Mesothelial cell of epicardium (in vitro differentiated cells): ENCODE data around the gene UPK3B. TPM values are rescaled to one million over a fixed set of nuclear protein-coding genes. Genes with fewer than 3 reads are reported as not detected.
"Not testable (repeated sequence)": the region's sequence is repeated elsewhere in the genome, so short reads cannot be mapped to it uniquely, and the experiment has no call there.

Experiments used
- DNase-seq, 2 experiments: peaks; one replicate each; pipeline ENCODE4 v3.0.0; 2021; ENCODE audit warnings: low spot score in 2 of 2; ENCODE audit not compliant: unreplicated experiment in 2 of 2
- H3K27ac Mint-ChIP-seq: 2 replicates; pipeline ENCODE4 v1.8.0; 2021; ENCODE audit warnings: mixed read lengths
- H3K27me3 Mint-ChIP-seq: 2 replicates; pipeline ENCODE4 v1.8.0; 2021; ENCODE audit warnings: low read depth, mixed read lengths
- H3K36me3 Mint-ChIP-seq: 2 replicates; pipeline ENCODE4 v1.8.0; 2021; ENCODE audit warnings: mixed read lengths
- H3K4me1 Mint-ChIP-seq: 2 replicates; pipeline ENCODE4 v1.8.0; 2021; ENCODE audit warnings: mixed read lengths
- H3K4me3 Mint-ChIP-seq: 2 replicates; pipeline ENCODE4 v1.8.0; 2021; ENCODE audit warnings: mild to moderate bottlenecking, moderate library complexity, mixed read lengths
- H3K9me3 Mint-ChIP-seq: 2 replicates; pipeline ENCODE4 v1.8.0; 2021; ENCODE audit warnings: mixed read lengths
- total RNA-seq: library from RNA; stranded (reverse); gene quantifications from 3 replicates; pipeline ENCODE4 v1.2.1, GENCODE V29; 2021

UPK3B gene
- total RNA-seq, 1 donor from 2014 or later = 50.1 TPM

DNA sequence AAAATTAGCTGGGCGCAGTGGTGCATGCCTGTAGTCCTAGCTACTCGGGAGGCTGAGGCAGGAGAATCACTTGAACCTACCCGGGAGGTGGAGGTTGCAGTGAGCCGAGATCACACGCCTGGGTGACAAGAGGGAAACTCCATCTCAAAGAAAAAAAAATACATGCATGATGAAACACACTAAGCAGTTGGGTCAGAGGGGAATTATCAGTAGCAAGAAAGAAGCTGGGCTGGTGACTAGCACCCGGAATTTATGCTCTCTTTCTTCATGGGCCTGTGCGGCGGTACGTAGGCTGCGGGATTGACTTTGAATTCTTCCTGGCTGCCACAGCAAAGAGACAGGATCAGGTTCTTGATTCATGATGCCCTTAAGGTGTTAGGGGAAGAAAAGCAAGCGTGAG is 30.7 kb upstream of the UPK3B start:
- H3K4me1 Mint-ChIP-seq, H3K27ac Mint-ChIP-seq, H3K4me3 Mint-ChIP-seq, H3K27me3 Mint-ChIP-seq, DNase-seq, H3K36me3 Mint-ChIP-seq, H3K9me3 Mint-ChIP-seq: not testable (repeated sequence)

DNA sequence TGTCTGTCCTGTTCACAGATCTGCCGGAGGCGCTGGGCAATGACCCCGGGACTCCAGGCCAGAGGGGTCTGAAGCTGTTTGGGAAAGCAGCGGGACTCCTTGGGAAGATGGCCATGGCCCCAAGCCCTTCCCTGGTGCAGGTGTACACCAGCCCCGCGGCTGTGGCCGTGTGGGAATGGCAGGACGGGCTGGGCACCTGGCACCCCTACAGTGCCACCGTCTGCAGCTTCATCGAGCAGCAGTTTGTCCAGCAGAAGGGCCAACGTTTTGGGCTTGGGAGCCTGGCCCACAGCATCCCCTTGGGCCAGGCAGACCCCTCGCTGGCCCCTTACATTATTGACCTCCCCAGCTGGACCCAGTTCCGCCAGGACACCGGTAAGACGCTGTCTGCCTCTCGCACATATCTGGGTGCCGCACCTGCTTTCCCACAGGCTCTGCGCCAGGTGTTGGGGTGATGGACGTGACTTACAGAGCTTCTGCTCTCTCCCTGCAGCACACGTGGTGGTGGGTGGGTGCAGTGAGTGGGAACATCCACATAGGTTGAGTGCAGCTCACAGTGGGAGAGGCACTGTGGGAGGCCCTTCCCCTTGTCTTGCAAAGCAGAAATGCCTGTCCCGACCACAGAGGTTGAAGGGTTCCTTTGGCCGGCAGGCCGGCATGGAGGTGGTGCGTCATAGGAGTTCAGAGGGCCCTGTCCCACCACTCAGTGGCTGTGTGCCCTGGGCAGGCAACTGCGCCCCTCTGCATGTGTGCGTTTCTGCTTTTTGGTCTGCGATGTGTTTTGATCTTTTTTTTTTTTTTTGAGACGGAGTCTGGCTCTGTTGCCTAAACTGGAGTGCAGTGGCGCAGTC is 29.7 kb upstream of the UPK3B start:
- not testable (repeated sequence) for H3K27ac Mint-ChIP-seq, H3K27me3 Mint-ChIP-seq, DNase-seq, H3K4me3 Mint-ChIP-seq, H3K9me3 Mint-ChIP-seq, H3K36me3 Mint-ChIP-seq, H3K4me1 Mint-ChIP-seq

DNA sequence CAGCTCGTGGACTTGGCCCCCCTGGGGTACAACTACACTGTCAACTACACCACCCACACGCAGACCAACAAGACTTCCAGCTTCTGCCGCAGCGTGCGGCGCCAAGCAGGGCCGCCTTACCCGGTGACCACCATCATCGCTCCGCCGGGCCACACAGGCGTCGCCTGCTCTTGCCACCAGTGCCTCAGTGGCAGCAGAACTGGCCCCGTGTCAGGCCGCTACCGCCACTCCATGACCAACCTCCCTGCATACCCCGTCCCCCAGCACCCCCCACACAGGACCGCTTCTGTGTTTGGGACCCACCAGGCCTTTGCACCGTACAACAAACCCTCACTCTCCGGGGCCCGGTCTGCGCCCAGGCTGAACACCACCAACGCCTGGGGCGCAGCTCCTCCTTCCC is 27.7 kb upstream of the UPK3B start:
- not testable (repeated sequence) for H3K27me3 Mint-ChIP-seq, H3K36me3 Mint-ChIP-seq, H3K27ac Mint-ChIP-seq, H3K9me3 Mint-ChIP-seq, H3K4me1 Mint-ChIP-seq, H3K4me3 Mint-ChIP-seq, DNase-seq

DNA sequence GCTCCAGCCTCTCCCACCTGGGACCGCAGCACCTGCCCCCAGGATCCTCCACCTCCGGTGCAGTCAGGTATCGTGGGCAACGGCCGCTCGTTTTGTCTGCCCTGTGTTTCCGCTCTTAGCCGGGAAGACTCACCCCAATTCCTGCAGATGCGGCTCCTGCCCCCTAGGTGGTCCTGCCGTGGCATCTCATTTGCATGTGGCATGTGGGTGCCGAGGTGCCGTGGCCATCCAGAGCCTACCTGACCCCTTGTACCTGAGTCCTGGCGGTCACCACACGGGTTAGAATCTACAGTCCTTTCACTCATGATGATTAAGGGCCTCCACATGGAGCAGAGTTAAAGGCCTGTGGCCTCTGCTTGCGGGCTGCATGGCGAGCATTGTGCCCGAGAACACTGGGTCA is 27.3 kb upstream of the UPK3B start:
- not testable (repeated sequence) for DNase-seq, H3K27me3 Mint-ChIP-seq, H3K36me3 Mint-ChIP-seq, H3K4me3 Mint-ChIP-seq, H3K27ac Mint-ChIP-seq, H3K9me3 Mint-ChIP-seq, H3K4me1 Mint-ChIP-seq

DNA sequence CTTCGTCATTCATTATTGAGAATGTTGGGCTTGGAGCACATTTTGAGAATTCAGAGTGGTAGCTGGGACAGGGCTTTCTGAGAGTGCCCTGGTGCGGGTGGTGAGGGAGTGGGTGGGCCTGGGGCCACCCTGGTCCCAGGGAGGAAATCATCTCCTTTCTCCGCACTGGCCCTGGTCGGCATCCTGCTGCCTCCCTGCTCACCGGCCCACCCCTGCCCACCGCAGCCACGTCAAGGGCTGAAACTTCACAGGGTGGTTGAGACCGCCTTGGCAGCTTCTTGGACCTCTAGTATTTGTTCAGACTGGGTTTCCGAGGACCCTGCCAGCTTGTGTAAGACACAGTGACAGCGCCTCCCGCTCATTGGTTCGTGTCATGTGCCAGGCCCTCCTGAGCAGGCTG is 25.9 kb upstream of the UPK3B start:
- DNase-seq, H3K27ac Mint-ChIP-seq, H3K4me3 Mint-ChIP-seq, H3K36me3 Mint-ChIP-seq, H3K27me3 Mint-ChIP-seq, H3K9me3 Mint-ChIP-seq, H3K4me1 Mint-ChIP-seq: not testable (repeated sequence)

DNA sequence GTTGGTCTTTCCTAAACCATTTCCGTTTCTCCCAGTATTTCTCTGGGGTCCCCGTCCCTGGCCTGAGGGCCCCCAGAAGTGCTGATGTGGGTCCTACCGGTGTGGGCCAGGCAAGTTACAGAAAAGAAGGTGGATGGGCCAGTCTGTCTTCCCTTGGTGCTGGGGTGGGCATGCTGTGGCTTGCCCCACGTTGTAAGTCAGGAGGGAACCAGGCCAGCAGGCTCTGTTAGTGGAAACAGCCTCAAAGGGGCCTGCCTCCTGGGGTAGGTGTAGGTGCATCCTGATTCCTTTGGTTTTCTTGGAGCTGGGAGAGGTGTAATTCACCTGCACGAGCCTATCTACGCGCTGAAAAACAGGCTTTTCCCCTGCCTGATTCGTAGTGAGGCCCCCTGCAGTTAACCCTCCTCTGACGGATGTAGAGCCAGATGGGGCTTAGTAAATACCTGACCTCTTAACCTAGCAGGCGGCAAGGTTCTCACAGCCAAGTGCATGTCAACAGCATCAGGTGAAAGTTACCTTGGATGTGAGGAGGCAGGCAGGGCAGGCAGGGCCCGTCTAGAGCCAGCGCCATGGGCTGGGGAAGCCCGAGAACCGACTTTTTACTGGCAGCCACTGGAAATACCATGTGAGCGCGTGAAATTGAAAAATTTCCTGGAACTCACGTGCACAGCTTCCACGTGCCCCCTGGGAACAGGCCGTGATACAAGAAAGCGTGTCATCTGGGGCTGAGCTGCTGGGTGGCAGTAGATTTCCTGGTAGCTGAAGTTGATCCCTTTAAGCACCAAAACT is 24.3 kb upstream of the UPK3B start:
- not testable (repeated sequence) for H3K27ac Mint-ChIP-seq

DNA sequence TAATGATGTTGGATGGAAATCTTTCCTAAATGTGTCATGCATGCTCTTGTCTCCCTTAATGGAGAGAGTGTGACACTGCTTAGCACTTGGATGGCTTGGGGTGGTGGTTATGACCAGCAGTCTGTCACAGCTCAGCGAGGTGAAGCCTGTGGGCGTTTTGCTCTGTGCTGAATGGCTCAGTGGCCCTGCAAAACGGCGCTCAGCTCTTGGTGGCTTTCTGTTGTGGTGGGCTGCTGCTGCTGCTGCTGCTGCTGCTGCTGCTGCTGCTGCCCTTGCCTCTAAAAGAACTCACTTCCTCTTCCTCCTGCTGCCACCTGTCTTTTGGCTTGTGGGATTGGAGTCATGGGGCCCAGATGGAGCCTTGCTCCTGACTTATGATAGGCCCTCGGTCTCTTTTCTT is 23.7 kb upstream of the UPK3B start:
- not testable (repeated sequence) for H3K27ac Mint-ChIP-seq, H3K36me3 Mint-ChIP-seq

More for the DNA sequence above, 24.3 kb upstream of the UPK3B start:
- not testable (repeated sequence) for H3K36me3 Mint-ChIP-seq, DNase-seq, H3K4me3 Mint-ChIP-seq, H3K27me3 Mint-ChIP-seq, H3K9me3 Mint-ChIP-seq, H3K4me1 Mint-ChIP-seq

DNA sequence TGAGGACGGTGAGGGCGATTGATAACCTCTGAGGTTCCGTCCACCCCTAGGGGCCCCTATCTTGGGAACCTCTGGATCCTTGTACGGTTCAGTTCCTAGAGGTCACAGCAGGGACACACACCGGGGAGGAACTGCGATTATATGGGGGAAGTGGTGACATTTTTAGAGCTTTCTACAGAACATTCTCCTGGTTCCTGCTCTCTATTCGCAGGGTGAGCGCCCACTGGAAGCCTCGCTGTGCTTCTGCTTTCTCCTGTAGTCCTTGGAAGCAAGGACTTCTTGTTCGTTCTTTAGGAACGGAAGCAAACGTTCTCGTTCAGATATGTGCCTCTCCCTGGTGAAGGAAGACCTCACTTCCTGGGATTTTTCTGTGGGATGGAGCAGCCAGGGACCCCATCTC is 22.4 kb upstream of the UPK3B start:
- not testable (repeated sequence) for H3K9me3 Mint-ChIP-seq, H3K27ac Mint-ChIP-seq, DNase-seq, H3K36me3 Mint-ChIP-seq, H3K4me3 Mint-ChIP-seq, H3K4me1 Mint-ChIP-seq, H3K27me3 Mint-ChIP-seq

More for the DNA sequence above, 23.7 kb upstream of the UPK3B start:
- not testable (repeated sequence) for H3K4me3 Mint-ChIP-seq, H3K4me1 Mint-ChIP-seq, H3K9me3 Mint-ChIP-seq, H3K27me3 Mint-ChIP-seq, DNase-seq

DNA sequence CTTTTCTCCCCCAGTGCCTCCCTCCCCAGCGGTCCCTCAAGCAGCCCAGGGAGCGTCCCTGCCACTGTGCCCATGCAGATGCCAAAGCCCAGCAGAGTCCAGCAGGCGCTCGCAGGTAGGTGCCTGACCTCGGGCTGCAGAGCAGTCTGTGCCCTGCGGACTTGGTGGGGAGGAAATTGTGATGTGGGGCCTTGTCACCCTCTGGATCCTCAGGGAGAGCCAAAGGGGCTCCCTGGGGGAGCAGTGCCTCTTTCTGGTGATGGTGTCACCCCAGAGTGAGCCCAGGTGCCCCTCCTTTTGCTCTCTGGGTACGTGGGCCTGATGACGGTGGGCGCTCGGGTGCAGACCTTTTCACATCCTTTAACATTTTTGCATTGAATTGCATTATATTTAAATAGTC is 18.2 kb upstream of the UPK3B start:
- H3K27ac Mint-ChIP-seq, H3K9me3 Mint-ChIP-seq, H3K4me3 Mint-ChIP-seq, H3K4me1 Mint-ChIP-seq, H3K36me3 Mint-ChIP-seq, H3K27me3 Mint-ChIP-seq, DNase-seq: not testable (repeated sequence)

DNA sequence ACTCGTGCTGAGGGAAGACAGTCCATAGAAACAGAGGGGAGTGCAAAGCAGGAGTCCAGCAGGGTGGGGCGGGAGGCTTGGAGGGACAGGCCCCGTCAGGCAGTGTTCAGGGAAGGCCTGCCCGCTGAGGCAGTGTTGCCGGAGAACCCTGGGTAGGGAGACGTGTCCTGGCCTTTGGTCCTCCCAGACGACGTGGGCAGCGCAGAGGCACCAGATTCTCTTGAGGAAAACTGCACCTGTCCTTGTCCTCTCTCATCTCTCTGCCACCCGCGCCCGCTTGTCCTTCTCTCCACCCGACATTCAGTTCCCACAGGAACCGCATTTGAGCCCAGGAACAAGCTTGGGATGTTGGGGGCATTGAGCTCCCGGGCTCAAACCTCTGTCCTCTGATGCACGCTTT is 14.6 kb upstream of the UPK3B start:
- not testable (repeated sequence) for H3K27ac Mint-ChIP-seq, H3K9me3 Mint-ChIP-seq, DNase-seq, H3K36me3 Mint-ChIP-seq, H3K4me1 Mint-ChIP-seq, H3K27me3 Mint-ChIP-seq, H3K4me3 Mint-ChIP-seq

DNA sequence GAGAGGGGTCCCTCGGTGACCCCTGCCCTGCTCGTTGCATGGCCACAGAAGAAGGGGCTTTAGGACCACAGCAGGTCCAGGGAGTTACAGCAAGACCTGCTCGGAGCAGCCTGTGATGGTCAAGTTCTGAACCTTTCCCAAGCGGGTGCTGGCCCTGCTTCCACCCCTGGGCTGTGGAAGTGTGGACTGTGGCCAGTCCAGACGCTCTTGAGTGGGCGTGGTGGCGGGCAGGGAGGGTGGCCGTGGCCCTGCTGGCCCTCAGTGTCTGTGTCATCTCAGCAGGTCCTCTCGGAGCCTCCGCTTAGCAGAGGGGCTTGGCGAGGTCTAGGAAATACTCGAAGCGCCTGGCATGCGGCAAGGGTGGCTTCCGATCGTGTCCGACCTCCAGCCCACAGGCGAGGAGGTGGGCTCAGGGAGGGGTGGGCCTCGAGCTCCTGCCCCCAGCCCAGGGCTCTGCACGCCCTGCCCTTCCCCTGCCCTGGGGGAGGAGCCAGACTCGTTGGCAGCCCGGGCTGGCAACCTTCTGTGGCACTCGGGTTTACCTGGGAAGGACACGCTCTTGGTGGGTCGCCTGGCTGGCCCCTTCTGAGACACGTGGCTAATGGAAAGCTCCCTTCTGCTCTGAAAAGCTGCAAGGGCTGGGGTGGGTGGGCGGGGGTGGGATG is 12.3 kb upstream of the UPK3B start:
- not testable (repeated sequence) for H3K9me3 Mint-ChIP-seq, H3K4me1 Mint-ChIP-seq, H3K4me3 Mint-ChIP-seq, H3K27me3 Mint-ChIP-seq, DNase-seq, H3K36me3 Mint-ChIP-seq, H3K27ac Mint-ChIP-seq

DNA sequence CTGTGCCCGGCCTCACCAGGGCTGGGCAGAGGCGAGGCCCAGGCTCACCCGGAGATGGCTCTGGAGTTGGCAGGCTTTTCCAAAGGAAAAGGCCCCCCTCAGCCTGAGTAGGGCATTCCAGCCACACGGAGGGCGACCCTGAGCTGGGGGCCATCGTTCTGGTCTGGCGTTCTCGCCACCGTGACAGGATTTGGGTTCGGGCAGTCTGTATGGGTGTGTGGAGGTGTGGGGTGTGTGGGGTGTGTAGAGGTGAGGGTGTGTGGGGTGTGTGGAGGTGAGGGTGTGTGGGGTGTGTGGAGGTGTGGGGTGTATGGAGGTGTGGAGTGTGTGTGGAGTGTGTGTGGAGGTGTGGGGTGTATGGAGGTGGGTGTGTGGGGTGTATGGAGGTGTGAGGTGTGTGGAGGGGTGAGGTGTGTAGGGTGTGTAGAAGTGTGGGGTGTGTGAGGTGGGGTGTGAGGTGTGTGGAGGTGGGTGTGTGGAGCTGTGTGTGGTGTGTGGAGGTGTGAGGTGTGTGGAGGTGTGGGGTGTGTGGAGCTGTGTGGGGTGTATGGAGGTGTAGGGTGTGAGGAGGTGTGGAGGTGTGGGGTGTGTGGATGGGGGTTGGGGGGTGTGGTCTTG is 11.7 kb upstream of the UPK3B start:
- H3K4me3 Mint-ChIP-seq, H3K4me1 Mint-ChIP-seq, H3K9me3 Mint-ChIP-seq, DNase-seq, H3K27ac Mint-ChIP-seq, H3K36me3 Mint-ChIP-seq, H3K27me3 Mint-ChIP-seq: not testable (repeated sequence)

DNA sequence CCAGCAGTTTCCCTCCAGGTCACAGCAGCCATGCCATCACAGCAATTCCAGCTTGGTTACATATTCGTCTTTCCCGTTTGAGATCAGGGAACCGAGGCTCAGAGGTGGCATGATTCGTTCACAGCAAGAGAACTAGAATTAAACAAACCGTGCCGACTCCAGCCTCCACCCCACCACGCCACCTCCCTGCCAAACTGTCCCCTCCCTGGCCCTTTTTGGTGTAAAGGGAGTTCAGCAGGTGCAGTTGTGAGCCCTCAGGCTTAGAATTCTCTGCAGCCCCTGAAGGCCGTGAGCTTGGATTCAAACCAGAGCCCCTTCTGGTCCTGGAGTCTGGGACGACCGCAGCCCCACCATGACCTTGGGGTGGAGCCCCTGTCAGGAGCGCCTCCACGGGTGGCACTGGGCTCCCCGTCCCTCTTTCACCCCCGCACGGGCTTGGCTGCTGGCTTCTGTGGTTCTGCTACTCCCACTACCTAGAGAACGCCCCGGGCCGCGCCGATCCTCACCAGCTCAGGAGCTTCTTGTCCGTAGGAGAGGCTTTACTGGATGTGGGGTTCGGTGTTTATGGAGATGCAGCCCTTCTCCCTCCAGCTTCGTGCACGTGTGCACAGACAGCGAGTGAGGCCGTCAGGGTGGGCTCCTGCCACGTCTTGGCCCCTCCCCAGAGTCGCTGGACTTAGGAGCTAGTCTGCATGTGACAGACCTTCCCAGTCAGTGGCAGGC is 11.0 kb upstream of the UPK3B start:
- H3K27me3 Mint-ChIP-seq, H3K4me1 Mint-ChIP-seq, H3K4me3 Mint-ChIP-seq, DNase-seq, H3K27ac Mint-ChIP-seq, H3K9me3 Mint-ChIP-seq, H3K36me3 Mint-ChIP-seq: not testable (repeated sequence)
